Astrocyte of the cerebellum (primary cell): ENCODE data around the gene METTL13.

Experiments
- DNase-seq: peaks from one replicate; pipeline ENCODE4 v3.0.0-alpha.2; 2011; ENCODE audit warnings: low read depth
- H3K4me3 ChIP-seq: 2 replicates; pipeline ENCODE4 v1.5.1; 2011; ENCODE audit warnings: mild to moderate bottlenecking, low read depth, low read length, moderate library complexity
- in situ Hi-C: cut with HindIII; loops from 2 replicates; pipeline ENCODE4 v1.10.0; 2017; ENCODE audit warnings: low sequenced_read_pairs
- TF ChIP-seq, protein P1 (sequence below): IDR thresholded peaks from 2 replicates; pipeline ENCODE4 v1.5.1; 2012; ENCODE audit warnings: low read length, low read depth, moderate library complexity, mild to moderate bottlenecking; ENCODE audit errors: missing control alignments

The METTL13 gene

DNA sequence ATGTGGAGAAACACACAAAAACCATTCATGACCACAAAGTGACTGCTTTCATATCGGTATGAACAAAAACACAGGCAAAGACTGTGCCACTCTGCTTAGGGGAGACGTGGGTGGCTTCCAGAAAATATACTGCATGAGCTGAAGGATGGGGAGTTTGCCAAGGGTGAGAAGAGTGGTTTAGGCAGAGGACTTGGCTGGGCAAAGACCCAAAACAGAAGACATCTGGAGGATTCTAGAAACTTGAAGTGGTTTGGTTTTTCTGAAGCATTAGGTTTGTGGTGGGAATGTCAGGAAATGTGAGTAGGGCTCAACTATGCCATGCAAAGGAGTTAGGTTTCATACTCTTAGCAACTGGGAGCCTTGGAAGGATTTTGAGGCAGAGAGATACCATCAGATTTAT, 33.2 kb downstream of the METTL13 start:
- DNase-seq, result peak; percentile 82
- no peak overlapping the region for H3K4me3 ChIP-seq
- in situ Hi-C loops, result no loop called here
- TF ChIP-seq, protein P1, sequence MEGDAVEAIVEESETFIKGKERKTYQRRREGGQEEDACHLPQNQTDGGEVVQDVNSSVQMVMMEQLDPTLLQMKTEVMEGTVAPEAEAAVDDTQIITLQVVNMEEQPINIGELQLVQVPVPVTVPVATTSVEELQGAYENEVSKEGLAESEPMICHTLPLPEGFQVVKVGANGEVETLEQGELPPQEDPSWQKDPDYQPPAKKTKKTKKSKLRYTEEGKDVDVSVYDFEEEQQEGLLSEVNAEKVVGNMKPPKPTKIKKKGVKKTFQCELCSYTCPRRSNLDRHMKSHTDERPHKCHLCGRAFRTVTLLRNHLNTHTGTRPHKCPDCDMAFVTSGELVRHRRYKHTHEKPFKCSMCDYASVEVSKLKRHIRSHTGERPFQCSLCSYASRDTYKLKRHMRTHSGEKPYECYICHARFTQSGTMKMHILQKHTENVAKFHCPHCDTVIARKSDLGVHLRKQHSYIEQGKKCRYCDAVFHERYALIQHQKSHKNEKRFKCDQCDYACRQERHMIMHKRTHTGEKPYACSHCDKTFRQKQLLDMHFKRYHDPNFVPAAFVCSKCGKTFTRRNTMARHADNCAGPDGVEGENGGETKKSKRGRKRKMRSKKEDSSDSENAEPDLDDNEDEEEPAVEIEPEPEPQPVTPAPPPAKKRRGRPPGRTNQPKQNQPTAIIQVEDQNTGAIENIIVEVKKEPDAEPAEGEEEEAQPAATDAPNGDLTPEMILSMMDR, result no peak

GRCh38 chr1:171816300-171816901, 34.9 kb downstream of the METTL13 start:
- in situ Hi-C loops, result no loop called here
- no peak for DNase-seq
- no peak overlapping the region for H3K4me3 ChIP-seq
- TF ChIP-seq, protein P1, result no peak

DNA sequence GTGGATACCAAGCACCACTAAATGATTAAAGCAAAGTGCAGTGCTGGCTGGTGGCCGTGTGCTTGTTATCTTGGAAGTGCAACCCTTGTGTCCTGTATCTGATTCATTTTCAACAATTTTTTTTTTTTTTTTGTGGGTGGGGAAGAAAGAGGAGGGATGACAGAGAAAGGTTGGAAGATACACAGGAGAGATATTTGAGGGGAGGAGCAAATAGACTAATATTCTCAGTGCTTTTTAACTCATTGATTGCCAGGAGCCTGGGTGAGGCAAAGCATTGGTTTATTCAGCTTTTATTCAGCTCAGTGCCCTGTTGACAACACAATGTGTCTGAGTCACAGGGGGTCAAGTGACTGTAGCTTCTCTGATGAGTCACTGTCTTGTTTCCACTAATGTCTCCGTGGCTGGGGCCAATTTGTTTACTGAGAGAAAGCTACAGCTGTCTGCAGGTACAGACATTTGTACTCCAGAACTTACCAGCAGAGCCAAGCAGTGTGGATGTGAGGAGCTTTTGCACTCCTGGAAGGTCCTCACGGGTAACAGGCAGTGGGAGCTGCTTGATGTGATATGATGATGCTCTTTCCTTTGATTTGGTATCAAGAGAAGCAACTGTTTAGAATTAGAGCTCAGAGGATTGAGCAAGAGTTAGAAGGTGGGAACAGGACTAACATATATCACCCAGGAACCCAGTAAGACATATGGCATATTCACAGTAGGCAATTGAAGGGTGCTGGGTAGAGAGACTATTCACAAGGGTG, 36.2 kb downstream of the METTL13 start:
- in situ Hi-C loops, result no loop called here
- TF ChIP-seq, protein P1, result no peak
- DNase-seq, result peak; percentile 12
- H3K4me3 ChIP-seq, result no peak overlapping the region

- DNase-seq, result no peak
- in situ Hi-C loops, result no loop called here
- TF ChIP-seq, protein P1, result no peak
- no peak overlapping the region for H3K4me3 ChIP-seq
Observed at GRCh38 chr1:171819946-171820345, 38.5 kb downstream of the METTL13 start.

DNA sequence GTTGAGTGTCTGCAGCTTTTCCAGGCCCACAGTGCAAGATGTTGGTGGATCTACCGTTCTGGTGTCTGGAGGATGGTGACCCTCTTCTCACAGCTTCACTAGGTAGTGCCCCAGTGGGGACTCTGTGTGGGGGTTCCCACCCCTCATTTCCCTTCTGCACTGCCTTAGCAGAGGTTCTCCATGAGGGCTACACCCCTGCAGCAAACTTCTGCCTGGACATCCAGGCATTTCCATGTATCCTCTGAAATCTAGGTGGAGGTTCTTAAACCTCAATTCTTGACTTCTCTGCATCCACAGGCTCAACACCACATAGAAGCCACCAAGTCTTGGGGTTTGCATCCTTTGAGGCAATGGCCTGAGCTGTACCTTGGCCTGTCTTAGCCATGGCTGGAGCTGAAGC, 45.5 kb downstream of the METTL13 start:
- no peak overlapping the region for H3K4me3 ChIP-seq
- TF ChIP-seq, protein P1, result no peak
- in situ Hi-C loops, result no loop called here
- no peak for DNase-seq

DNA sequence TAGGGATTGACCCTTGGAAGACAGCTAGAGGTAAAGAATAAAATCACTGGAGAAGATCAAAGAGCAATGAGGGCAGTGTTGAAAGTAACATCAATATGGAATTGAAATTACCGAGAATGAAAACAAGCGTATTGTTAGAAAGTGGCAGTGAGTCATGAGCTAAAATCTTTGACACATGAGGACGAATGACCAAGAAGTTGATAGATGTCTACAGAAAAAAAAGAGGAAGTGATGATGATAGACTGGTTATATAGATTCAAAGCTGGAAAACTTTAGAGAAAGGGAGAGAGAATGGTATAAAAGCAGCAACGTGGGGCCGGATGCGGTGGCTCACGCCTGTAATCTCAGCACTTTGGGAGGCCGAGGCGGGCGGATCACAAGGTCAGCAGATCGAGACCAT, 47.3 kb downstream of the METTL13 start:
- DNase-seq, result no peak
- TF ChIP-seq, protein P1, result no peak
- in situ Hi-C loops, result no loop called here
- no peak overlapping the region for H3K4me3 ChIP-seq
